Measurements from ENCODE around the gene AIRE.

The AIRE gene

DNA sequence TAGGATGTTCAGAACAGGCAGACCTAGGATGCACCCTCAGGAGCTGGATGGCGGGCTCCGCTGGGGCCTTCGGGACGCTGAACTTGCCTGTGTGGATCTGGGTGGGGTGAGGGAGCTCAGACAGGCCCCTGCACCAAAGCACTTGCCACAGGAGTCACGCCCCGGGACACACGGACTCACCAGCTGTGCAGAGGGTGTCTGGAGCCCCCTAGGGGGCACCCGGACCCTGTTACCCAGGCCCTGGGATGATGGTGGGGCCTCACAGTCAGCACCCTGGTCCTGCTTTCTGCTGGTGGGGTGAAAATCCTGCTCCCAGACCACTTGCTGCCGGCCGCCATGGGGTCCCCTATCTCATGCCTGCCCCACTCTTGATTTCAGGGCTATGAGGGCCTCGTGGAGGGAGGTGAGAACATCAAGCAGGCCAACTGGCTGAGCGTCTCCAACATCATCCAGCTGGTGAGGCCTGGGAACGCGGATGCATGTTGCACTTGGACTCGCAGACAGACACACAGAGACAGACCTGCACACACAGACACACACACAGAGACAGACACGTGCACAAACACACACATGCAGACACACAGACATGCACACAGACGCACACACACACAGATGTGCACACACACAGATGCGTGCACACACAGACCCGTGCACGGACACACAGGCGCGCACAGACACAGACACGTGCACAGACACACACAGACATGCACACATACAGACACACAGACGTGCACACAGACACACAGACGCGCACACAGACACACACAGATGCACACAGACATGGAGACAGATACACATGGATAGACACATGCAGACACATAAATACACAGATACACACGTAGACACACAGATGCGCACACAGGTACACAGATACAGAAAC lies 25.2 kb downstream of the AIRE start:
- no peak for DNase-seq (ENCODE audit: low spot score)
- TF ChIP-seq, protein P1, sequence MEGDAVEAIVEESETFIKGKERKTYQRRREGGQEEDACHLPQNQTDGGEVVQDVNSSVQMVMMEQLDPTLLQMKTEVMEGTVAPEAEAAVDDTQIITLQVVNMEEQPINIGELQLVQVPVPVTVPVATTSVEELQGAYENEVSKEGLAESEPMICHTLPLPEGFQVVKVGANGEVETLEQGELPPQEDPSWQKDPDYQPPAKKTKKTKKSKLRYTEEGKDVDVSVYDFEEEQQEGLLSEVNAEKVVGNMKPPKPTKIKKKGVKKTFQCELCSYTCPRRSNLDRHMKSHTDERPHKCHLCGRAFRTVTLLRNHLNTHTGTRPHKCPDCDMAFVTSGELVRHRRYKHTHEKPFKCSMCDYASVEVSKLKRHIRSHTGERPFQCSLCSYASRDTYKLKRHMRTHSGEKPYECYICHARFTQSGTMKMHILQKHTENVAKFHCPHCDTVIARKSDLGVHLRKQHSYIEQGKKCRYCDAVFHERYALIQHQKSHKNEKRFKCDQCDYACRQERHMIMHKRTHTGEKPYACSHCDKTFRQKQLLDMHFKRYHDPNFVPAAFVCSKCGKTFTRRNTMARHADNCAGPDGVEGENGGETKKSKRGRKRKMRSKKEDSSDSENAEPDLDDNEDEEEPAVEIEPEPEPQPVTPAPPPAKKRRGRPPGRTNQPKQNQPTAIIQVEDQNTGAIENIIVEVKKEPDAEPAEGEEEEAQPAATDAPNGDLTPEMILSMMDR (IDR thresholded peaks at IDR 0.05; ENCODE audit: extremely low read depth, insufficient read depth, missing control alignments) = no peak
- in situ Hi-C loops (cut with MboI; ENCODE audit: low pct_unique_long_range_greater_than_20kb, low sequenced_read_pairs, unreplicated experiment) = no loop called here

DNA sequence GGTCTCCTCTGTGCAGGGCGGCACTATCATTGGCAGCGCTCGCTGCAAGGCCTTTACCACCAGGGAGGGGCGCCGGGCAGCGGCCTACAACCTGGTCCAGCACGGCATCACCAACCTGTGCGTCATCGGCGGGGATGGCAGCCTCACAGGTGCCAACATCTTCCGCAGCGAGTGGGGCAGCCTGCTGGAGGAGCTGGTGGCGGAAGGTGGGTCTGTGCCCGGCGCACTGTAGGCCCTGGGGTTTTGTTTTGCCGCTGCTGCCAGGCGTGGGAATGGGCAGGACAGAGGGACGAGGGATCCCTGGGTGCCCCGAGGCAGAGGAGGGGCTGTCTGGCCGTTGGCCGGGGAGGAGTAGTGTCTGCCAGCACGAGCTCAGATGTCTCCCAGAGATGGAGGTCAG lies 26.4 kb downstream of the AIRE start:
- DNase-seq (ENCODE audit: low spot score) = no peak
- TF ChIP-seq, protein P1 (IDR thresholded peaks at IDR 0.05; ENCODE audit: extremely low read depth, insufficient read depth, missing control alignments) = no peak
- in situ Hi-C loops (cut with MboI; ENCODE audit: low pct_unique_long_range_greater_than_20kb, low sequenced_read_pairs, unreplicated experiment) = no loop called here

DNA sequence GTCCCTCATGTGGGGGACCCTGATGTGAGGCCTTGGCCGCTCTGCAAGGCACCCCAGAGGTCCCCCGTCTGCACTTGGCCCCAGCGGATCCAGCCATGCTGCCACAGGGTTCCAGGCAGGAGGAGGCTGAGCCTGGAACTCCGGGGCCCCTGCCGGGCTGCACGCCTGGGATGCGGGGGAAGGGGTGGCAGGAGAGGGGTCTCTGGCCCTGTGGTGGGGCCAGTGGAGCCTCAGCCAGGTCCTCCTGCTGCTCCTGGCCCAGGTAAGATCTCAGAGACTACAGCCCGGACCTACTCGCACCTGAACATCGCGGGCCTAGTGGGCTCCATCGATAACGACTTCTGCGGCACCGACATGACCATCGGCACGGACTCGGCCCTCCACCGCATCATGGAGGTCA lies 27.0 kb downstream of the AIRE start:
- no peak for DNase-seq (ENCODE audit: low spot score)
- in situ Hi-C loops (cut with MboI; ENCODE audit: low pct_unique_long_range_greater_than_20kb, low sequenced_read_pairs, unreplicated experiment) = no loop called here
- TF ChIP-seq, protein P1 (IDR thresholded peaks at IDR 0.05; ENCODE audit: extremely low read depth, insufficient read depth, missing control alignments) = no peak

DNA sequence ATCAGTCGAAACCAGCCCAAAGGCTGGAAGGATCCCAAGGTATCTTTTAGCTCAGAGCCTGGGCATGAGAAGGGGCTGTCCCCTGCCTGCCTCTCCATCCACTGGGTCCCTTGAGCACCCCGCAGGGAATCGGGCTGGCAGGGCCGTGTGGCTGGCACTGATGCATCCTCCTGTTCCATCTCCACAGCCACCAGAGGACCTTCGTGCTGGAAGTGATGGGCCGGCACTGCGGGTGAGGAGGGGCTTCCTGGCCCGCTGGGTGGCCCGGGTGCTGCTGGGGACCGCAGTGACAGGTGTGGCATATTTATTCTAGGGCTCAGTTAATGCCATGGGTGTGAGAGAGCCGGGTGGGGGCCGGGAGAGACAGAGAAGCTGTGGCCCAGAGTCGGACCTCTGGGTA lies 27.8 kb downstream of the AIRE start:
- in situ Hi-C loops (cut with MboI; ENCODE audit: low pct_unique_long_range_greater_than_20kb, low sequenced_read_pairs, unreplicated experiment) = no loop called here

DNA sequence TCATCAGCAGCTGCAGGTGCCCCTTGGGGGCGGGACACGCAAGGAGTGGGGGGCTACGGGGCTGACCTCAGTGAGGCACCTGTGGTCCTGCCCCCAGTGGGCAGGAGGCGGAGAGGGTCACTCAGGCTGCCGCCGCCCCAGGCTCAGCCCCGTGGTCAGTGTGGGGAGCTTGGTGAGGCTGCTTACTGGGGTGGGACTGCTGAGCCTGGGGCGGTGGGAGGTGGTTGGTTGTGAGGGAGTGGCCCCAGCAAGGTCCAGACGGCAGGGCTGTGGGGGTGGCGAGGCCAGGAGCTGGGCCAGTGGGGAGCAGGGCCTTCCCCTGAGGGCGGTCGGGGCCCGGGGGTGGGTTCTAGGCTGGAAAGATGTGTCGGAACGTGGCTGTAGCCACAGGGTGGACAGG lies 28.5 kb downstream of the AIRE start:
- no peak for DNase-seq (ENCODE audit: low spot score)
- in situ Hi-C loops (cut with MboI; ENCODE audit: low pct_unique_long_range_greater_than_20kb, low sequenced_read_pairs, unreplicated experiment) = no loop called here
- TF ChIP-seq, protein P1 (IDR thresholded peaks at IDR 0.05; ENCODE audit: extremely low read depth, insufficient read depth, missing control alignments) = no peak

More for the DNA sequence above, 27.8 kb downstream of the AIRE start:
- TF ChIP-seq, protein P1 (IDR thresholded peaks at IDR 0.05; ENCODE audit: extremely low read depth, insufficient read depth, missing control alignments) = no peak
- no peak for DNase-seq (ENCODE audit: low spot score)

DNA sequence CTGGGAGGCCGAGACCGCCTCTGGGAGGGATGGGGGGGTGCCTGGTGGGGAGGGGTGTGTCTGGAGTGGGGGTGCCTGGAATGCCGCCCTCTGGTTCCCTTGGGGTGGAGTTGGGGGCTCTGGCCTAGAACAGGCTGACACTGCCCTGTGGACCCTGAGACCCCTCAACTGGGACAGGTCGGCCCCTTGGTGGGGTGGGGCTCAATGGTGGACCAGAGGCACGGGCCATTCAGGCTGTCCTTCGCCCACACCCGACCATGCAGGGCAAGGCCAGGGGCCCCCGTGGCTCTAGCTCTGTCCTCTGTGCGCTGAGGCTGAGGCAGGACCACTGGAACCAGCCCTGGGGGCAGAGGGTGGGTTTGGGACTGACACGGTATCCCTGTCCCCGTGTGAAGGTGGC lies 28.9 kb downstream of the AIRE start:
- TF ChIP-seq, protein P1 (IDR thresholded peaks at IDR 0.05; ENCODE audit: extremely low read depth, insufficient read depth, missing control alignments) = no peak
- in situ Hi-C loops (cut with MboI; ENCODE audit: low pct_unique_long_range_greater_than_20kb, low sequenced_read_pairs, unreplicated experiment) = no loop called here
- no peak for DNase-seq (ENCODE audit: low spot score)

Data from GM13977 (cell line).